GM18505 (cell line): ENCODE results near the gene DMWD.

Source experiments
- ATAC-seq: cut with Tn5 transposase; IDR thresholded peaks from one replicate; pipeline ENCODE4 v1.9.1; 2021; ENCODE audit not compliant: unreplicated experiment
- POLR2A ChIP-seq: IDR thresholded peaks from 4 replicates; pipeline ENCODE4 v1.6.1; 2011; ENCODE audit warnings: borderline replicate concordance; ENCODE audit not compliant: insufficient read depth, insufficient read length; ENCODE audit errors: extremely low read depth

DMWD gene

DNA sequence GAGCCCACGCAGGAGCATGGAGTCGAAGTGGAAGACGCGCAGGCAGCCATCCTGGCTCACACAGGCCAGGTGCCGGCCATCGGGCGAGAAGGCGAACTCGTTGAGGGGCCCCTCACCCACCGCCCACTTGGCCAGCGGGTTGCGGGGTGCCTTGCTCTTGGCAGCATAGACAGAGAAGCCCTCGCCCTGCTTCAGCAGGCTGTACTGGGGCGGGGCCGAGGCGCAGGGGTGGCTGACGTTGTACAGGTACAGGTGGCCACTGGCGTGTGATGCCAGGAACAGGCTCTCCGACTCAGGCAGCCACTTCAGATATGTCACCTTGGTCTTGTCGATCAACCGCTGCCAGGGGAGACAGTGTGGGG is 6.1 kb downstream of the DMWD start:
- no peak for ATAC-seq
- TF ChIP-seq POLR2A, result no peak

GRCh38 chr19:45785781-45786532 is 6.7 kb downstream of the DMWD start:
- TF ChIP-seq POLR2A, result no peak
- no peak for ATAC-seq

DNA sequence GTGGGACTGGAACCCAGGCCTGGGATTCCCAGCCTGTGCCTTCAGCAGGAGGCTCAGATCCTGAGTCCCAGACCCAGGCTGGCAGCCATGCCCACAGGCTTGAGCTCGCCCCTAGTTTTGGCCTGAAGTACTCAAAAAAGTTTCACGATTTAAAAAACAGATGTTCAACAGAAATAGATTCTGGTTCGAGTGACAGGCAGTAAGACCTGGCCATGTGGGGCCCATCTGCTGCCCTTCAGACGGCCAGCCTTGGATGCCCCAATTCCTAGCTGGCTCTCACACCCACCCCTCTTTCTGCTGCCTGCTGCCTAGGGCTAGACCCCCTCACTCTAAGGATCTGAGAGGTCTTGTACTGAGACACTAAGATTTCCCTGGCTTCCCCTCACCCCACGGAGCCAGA is 7.5 kb downstream of the DMWD start:
- ATAC-seq, result no peak
- TF ChIP-seq POLR2A, result no peak

DNA sequence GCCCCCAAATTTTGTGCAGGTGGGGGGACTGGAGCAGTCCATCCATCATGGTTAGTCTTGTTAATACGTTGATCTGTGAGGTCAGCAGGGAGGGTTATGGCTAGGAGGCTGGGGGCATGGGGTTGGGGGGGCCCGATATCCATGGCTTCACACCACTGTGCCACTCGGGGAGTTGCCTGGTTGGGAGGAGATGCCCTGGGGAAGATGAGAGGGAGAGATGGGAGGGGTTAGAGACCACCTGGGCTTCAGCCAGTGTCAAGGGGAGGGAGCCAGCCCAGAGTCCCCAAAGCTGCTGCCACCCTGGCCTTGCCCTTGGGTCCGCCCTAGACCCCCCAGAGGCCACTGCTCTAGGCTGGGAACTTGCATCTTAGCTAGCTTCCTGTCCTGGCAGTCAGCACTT is 8.5 kb downstream of the DMWD start:
- ATAC-seq, result no peak
- no peak for TF ChIP-seq POLR2A

DNA sequence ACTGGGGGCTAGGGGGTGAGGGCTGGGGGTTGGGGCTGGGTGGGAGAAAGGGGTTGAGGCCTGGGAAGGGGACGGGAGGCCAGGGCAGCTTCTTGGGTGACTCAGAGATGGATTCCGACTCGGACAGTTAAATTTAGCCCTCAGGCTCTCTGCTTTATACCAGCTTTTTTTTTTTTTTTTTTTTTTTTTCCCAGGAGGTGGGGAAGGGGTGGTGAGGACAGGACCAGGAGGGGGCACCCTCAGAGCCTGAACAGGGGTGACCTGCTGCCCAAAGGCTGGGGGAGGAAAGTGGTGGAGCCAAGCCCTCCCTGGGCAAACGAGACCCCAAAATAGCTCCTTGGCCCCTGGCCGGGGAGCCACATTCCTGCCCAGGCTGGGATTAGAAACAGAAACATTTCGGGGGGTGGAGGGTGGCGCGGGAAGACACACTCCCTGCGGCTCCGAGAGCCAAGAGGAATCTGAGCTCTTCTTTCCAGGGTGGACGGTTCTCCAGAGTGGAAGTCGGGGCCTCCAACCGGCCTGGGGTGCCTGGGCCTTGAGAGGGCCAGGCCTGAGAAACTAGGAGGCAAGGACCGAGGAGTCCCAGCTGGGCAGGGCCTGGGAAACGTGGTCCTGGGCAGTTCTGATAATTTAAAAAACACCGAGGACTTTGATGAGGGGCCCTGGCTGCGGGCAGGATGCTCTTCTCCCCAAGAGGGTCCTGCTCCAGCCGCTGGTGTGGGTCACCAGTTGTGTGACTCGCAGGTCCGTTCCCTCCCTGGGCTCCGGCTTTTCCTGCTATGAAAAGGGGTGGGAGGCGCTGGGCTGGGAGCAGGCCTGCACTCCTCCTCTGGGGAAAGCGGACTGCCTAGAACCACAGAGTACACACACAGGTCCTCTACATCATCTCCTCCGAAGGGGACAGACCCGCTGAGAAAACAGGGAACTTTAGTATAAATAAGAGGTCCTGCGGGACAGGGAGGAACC is 9.5 kb downstream of the DMWD start:
- no peak for ATAC-seq
- no peak for TF ChIP-seq POLR2A

DNA sequence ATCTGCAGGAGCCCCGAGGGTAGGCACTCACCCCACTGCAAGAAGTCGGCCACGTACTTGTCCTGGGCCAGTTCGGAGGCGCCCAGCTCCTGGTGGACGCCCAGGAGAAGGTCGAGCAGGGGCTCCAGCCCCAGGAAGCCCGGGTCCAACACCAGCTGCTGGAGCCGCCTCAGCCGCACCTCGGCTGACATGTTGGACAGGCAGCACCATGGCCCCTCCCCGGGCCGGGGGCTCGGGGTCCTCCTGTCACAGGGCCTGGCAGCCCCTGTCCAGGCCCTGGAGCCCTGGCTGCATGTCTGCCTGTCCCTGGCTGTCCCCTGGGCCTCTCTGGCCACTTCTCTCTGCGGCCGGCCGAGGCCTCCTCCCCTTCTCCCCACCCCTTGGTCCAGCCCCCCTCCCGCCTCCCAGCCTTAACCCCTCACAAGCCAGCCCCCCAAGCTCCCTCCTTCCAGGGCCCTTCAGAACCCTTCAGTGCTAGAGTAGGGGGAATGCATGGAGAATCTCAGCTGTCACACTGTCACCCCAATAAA is 10.4 kb downstream of the DMWD start, which contains the start of gene DMPK:
TSS of gene DMPK (minus strand) at position 329 of the 530 bp plus-strand sequence. CDS start at position 191, 138 bp downstream.
- no peak for ATAC-seq
- TF ChIP-seq POLR2A, result no peak

GRCh38 chr19:45781214-45782161 is 11.2 kb downstream of the DMWD start:
- TF ChIP-seq POLR2A, result no peak
- no peak for ATAC-seq

DNA sequence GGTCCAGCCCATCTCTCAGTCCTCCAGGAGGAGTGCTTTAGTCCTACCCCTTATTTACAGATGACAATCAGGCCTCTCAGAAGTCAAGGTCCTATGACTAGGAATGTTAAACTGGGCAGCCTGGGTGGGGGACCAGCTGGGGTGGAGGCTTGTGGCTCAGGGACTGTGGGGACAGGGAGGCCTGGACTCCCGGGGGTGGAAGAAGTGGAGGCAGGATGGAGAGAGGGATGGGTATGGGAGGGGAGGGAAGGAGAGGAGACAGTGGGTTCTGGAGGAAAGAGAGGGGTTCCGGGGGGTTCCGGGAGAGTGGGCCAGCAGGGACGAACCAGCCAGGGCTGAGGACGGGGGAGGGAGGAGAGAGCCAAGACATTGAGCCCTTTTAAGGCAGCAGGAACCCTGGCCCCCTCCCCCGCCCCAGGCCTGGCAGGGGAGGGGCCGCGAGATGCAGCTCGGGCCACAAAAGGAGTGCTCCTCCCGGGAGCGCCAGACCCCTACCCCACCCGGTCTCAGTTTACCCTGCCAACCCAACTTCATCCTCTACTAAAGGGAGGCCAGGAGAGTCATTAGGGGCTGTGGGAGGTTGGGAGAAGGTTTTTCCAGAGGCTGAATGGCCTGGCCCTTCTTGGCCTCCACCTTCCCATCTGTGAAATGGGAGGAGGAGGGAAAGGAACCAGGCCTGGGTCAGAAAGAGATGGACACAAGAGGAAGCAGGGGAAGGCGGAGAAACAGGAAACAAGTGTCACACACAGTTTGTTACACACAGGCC is 12.0 kb downstream of the DMWD start:
- ATAC-seq, result no peak
- TF ChIP-seq POLR2A, result no peak

DNA sequence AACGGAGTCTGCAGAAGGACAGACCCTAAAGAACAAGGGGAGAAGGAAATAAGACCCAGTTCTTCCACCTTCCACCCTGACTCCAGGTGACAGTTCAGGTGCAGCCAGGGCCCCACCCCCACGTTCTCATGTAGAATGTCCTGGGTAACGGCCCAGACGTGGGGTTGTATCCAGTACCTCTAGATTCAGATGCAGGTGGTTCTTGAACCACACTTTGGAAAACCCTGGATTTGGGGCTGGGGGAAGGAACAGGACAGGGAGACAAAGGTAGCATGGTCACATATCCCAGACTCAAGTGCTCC is 12.5 kb downstream of the DMWD start:
- no peak for ATAC-seq
- TF ChIP-seq POLR2A, result no peak

DNA sequence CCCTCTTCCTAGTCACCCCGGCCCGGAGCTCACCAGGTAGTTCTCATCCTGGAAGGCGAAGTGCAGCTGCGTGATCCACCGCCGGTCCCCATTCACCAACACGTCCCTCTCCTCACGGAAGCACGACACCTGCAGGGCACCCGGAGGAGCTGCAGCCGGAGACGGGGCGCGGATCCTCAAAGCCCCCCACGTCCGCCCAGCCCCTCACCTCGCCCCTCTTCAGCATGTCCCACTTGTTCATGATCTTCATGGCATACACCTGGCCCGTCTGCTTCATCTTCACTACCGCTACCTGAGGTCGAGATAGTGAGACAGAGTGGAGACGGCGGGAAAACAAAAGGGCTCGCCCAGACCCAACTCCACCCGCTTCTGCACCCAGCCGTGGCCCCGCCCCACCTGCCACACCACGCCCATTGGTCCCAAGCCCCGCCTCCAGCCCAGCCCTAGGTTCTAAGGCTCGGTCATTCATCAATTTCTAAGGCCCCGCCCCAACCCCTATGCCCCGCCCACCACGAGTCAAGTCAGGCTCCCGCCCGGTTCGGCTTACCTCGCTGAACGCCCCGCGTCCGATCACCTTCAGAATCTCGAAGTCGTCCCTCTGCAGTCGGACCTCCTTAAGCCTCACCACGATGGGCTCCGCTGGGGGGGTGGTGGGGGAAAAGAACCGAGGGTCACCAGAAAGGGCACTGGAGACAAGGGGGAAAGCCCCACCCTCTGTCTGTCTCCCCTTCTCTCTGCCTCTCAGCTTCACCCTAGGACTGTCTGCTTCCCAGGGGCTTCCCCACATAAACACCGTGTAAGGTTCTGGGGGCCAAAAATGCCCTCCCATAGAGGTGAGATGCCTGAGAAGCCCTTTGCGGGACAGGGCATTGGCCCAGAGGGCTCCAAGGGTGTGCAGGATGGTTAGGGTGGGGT is 13.2 kb downstream of the DMWD start:
- ATAC-seq, result peak; percentile 62

DNA sequence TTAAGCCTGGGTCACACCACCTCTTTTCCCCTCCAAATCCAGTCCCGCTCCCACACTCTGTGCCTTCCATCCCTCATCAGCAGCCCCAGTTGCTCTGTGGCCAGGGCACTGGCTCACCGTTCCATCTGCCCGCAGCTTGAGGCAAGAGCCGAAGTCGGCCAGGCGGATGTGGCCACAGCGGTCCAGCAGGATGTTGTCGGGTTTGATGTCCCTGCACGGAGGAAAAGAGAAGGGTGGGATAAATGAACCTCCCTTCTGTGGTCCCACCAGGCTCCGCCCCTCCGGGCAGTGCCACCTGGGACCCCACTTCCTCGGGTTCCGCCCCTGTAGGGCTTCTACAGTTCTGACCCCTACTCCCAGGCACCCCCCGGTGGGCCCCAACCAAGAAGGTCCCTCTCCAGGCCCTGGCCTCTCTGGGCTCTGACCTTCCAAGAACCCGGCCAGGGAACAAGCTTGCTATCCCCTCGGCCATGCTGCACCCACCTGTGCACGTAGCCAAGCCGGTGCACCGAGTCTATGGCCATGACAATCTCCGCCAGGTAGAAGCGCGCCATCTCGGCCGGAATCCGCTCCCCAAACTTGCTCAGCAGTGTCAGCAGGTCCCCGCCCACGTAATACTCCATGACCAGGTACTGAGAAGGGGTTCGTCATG is 14.5 kb downstream of the DMWD start:
- no peak for ATAC-seq
- TF ChIP-seq POLR2A, result no peak

More for the DNA sequence above, 13.2 kb downstream of the DMWD start:
- no peak for TF ChIP-seq POLR2A
